HG02870 (cell line): ENCODE measurements around the gene E4F1.
"Not testable (repeated sequence)": the region's sequence is repeated elsewhere in the genome, so short reads cannot be mapped to it uniquely, and the experiment has no call there.

Source experiments
- ATAC-seq: cut with Tn5 transposase; IDR thresholded peaks from one replicate; pipeline ENCODE4 v1.9.1; 2021; ENCODE audit warnings: mild to moderate bottlenecking, moderate library complexity; ENCODE audit not compliant: unreplicated experiment

E4F1 gene

DNA sequence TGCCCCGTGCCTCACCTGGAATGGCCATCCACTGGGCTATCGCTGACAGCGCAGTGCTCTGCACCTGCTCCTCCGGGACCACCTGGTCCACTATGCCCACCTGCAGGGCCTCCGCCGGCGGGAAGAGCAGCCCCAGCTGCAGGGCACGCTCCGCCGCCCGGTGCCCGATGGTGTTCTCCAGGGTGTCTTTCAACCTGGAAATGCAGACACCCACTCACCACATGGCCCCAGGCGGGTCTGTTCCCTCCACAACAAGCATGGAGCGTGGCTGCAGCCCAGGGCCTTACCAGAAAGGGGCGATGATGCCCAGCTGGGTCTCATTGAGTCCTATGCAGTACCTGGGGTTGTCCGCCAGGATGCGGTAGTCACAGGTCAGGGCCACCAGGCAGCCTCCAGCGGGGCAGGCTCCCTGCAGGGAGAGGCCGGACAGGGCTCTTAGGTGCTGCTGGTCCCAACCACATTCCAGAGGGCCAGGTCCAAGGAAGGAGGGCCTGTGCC is 19.7 kb downstream of the E4F1 start:
- ATAC-seq, result no peak

GRCh38 chr16:2243781-2244180 is 20.4 kb downstream of the E4F1 start:
- ATAC-seq, result no peak

GRCh38 chr16:2244301-2244700 is 20.9 kb downstream of the E4F1 start:
- no peak for ATAC-seq

DNA sequence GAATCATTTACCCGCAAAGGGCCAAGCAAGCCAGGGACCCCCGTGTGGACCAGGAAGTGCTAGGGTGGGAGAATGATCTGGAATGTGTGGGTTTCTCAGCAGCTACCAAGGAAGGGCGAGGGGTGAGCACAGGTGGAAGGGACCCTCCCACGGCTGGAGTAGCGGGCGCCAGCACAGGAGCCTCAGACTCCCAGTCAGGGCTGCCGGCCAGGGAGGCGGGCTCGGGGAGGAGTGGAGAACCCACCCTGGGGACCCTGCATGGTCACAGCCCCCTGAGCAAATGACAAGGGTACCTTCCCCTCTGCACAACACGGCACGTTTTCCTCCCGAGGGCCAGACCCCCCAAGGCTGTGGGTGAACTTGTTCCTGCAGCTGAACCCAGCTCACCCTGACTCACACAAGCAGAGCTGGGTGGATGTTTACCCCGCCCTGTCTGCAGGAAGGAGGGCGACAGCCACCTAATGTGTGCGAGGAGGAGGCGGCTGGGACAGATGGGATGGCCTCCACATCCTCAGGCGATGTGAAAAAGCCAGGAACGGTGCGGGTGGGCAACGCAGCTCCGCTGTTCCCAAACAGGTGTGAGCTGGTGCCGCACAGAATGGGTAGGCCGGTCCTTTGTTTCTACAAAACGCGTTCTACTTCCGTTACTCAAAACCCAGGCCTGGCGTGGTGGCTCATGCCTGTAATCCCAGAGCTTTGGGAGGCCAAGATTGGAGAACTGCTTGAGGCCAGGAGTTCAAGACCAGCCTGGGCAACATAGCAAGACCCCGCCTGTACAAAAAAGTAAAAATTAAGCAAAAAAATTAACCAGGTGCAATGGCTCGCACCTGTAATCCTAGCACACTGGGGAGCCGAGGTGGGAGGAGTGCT is 21.8 kb downstream of the E4F1 start:
- ATAC-seq, result no peak

- no peak for ATAC-seq
These were observed 23.0 kb downstream of the E4F1 start for GRCh38 chr16:2246301-2246885.

DNA sequence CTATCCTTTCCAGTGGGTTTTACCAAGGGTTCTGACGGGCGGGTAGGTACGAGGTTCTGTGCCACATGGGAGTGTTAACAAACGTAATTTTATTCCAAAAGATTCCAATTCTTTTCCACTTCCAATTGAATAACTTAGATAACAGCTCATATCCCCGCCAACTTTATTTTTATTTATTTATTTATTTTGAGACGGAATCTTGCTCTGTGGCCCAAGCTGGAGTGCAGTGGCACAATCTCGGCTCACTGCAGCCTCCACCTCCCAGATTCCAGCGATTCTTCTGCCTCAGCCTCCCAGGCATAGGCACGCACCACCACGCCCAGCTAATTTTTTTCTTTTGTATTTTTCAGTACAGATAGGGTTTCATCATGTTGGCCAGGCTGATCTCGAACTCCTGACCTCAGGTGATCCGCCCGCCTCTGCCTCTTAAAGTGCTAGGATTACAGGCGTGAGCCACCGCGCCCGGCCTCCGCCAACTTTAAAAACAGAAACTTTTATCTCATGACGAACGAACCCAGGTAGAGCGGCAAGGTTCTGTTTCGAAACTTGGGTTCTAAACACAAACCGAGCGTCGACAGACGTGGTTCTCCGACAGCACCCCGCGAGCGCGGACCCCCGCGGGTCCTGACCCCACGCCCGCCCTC is 27.4 kb downstream of the E4F1 start:
- peak; percentile 5 for ATAC-seq

DNA sequence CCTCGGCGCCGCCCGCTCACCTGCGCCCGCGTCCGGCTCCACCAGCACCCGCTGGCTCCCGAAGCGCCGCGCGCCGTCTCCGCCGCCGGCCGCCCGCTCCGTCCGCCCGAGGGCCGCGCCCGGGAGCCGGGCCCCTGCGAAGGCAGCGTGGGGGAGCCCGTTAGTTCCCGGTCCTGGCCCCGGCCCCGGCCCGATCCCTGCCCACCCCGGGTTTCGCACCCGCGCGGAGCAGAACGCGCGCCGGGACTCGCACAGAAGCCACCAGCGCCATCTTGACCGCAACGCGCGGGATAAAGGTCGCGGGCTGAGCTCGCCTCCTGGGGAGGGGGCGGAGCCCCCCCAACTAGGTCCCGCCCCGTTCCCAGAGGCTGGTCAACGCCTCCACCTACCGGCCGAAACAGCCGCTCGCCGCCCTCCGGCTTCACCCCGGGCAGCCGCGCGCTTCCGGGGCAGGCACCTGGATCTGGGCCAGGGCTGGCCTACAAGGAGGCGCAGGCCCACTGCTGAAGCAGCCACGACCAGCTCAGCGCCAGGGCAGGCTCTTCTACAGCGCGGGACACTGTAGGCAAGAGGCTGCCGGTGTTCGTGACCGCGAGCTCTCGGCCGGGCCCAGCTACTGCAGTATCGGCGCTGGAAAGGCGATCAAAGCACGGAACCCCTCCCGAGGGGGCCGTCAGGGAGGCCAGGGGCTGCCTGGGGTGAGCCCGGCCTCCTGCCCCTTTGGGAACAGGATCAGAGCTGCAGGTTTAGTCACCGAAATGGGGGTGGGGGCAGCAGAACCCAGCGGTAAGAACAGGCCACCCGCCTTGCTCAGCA is 28.1 kb downstream of the E4F1 start, which contains the start of gene ECI1:
Gene ECI1, minus strand, starts transcription at position 292 of the 816 bp plus-strand sequence. Its CDS starts 21 bp downstream, at position 271.
- ATAC-seq, result peak; percentile 83

DNA sequence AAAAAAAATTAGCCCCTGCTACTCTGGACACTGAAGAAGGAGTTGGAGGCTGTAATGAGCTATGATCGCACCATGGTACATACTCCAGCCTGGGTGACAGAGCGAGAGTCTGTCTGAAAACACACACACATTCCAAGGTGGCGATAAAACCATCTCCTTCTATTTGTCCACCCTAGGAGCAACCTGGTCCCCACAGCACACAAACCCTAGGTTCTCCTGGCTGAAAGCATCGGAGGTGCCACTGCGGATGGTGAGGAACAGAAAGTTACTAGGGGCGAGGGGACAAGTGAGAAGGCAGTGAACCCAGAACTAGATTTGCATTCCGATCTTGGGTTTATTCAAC is 29.4 kb downstream of the E4F1 start:
- no peak for ATAC-seq

DNA sequence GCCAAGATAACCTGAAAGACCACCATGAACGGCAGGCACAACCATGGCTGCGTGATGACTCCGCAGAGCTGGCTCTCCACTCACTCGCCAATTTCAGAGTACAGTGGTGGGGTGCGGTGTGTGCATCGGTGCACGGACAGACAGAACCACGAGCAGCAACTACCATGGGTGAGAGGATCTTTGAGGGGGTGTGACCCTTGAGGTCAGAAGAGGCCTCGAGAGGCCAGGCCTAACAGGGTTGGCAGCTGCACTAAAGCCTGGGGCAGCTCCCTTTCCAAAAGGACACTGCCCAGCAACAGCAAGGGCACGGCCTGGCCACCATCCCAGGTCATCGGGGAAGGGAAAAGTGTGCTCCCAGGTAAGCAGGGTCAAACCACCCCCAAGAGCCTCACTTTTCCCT is 29.9 kb downstream of the E4F1 start:
- ATAC-seq, result no peak

DNA sequence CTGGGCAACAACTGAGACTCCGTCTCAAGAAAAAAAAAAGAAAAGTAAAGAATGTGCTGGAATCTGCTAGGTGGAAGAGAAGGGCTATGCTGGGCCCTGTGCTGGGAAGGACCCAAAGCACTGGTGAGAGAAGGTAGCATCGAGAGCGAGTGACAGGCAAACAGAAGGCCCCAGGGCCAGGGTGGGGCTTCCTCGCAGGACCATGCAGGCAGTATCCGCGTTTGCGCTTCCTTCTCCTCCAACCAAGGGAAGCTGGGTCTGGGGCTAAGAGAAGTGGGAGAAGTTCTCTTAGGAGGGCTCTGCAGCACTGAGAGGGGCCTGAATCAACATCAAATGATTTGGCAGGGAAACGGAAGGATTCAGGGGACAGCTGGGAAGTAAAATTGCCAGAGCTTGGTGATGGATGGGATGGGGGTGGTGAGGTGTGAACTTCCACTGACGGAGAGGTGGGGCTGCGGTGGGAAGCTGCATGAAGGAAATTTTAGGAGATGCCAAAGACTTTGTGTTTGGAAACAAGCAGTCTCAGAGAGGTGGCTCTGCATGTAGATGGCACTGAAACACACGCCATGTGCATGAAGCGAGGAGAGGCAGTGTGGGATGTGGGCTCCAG is 33.2 kb downstream of the E4F1 start:
- ATAC-seq, result no peak

DNA sequence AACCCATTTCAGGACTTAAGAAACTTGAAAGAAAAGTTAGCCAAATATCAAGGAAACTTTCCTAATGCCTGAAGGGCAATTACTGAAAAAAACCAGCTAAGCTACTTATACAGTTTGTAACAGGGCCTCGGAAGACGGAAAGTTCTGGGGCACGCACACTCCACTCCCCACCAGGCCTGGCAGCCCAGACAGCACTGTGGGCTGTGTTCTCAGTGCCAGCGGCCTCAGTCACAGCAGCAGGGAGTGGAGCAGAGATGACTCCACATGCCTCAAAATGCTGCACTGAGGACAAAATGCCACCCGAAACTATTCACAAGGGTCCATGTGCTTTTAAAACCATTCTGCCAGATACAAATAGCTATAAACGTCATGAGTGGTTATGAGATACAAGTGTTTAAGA is 34.3 kb downstream of the E4F1 start:
- no peak for ATAC-seq

GRCh38 chr16:2258530-2258929 is 35.1 kb downstream of the E4F1 start:
- not testable (repeated sequence) for ATAC-seq

DNA sequence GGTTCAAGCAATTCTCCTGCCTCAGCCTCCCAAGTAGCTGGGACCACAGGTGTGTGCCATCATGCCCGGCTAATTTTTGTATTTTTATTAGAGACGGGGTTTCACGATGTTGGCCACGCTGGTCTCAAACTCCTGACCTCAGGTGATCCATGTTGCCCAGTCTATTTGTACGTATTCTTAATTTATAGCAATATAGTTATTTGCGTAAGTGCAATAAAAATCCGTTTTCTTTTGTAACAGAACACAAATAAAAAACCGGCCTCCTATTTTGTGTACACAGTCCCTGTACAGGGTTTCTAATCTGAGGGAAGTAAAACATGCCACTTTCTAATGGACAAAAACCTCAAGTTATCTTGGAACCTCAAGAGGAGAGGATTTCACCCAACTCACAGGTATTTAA is 36.9 kb downstream of the E4F1 start:
- no peak for ATAC-seq

- ATAC-seq, result not testable (repeated sequence)
These were observed 39.6 kb downstream of the E4F1 start for GRCh38 chr16:2263026-2263425.

- not testable (repeated sequence) for ATAC-seq
These were observed 43.5 kb downstream of the E4F1 start for GRCh38 chr16:2266887-2267286.

- ATAC-seq, result peak; percentile 46
These were observed 44.1 kb downstream of the E4F1 start for GRCh38 chr16:2267505-2267912.

DNA sequence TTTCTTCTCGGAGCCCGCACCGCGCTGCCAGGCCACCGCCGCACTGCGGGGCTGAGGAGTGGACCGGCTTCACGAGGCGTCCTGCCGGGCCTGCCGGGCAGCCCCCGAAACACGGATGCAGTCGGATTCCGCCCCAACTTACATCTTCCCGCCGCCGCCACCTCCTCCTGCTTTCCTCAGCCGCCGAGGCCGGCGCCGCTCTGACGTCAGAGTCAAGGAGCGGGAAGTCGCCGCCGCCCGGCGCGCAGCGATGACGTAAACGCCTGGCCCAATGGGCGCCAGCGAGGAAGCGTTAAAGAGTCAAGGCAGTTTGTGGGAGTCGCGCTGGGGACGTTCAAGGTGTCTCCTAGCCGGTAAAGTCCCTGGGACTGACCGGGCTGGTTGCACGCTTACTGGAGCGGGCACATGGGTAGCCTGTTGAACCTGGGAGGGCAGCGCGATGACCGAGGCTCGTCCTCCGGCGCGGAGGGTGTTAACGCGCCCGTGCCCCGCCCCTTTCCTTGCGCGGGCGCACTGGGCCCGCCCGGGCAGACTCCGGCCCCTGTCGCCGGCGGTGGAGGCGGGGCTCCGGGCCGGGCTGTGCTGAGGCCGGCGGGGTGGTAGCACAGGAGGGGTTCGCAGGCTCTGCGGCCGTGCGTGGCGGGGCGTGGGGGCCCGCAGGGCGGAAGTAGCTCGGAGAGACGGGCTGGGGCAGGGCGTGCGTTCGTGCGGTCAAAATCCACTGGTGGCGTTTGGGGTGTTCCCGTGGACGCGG is 44.7 kb downstream of the E4F1 start, which contains the start of gene RNPS1:
Gene RNPS1, minus strand, starts transcription at position 214 of the 754 bp plus-strand sequence. CDS start 3,483 bp downstream, outside the sequence.
- ATAC-seq, result peak; percentile 74

DNA sequence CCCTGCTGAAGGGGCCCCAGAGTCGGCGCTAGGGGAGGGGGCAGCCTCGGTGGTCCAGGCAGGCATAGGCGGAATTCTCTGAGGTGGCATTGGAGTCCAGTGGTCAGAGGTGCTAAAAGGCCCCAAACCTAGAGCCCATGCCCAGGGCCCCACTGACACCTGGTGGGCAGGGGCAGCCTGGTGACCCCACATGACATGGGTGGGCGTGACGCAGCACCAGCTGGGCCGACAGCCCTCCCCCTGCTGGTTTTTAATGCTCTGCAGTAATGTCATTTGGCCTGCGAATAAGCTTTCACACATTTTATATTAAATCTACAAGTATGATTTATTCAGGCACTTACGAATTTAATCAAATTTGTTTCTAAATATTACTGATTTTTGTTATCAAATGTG is 46.7 kb downstream of the E4F1 start:
- no peak for ATAC-seq

DNA sequence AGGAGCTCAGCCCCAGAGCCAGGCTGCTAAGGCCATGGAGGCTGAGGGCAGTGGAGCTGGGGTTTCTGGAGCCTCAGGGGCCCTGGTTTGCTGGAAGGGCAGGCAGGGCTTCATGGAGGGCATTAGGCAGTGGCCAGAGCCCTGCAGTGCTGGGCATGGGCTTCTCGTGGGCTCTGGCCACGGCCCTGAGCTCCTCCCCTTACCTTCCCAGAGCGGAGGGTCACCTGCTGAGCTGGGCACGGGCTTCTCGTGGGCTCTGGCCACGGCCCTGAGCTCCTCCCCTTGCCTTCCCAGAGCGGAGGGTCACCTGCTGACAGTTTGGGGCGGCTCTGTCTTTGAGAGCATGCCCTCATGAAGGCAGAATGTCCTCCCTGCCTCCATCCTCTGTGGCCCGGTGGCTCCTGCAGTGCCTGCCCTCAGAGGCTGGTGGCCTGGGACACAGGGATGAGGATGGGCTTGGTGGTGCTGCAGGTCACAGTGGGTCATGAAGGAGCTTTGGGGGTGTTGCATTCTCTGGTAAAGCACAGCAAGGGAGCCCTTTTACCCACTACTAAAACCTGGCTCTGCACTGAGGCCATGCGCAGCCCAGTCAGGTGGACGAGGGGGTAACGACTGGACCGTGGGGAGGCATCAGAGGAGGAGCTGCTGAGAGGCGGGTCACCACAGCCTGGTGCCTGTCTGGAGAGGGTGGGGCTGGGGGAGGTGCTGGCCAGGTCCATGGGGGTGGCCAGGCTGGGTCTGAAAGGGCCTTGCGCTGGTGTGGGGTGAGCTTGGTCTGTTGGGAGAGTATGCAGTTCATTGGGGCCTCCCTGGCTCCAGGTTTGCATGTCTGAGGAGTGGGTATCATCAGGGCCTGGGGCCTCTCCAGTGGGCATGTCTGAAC is 47.4 kb downstream of the E4F1 start:
- ATAC-seq, result no peak
